22Rv1 (cell line): Measurements from ENCODE around the gene NEURL2.
A peak's percentile ranks its signal among the peaks of the same experiment; 100 is the strongest.

Source experiments
- H3K27ac ChIP-seq: fragments of 450-650 bp; 2 replicates; pipeline ENCODE4 v1.5.1; 2017
- ZFX ChIP-seq: fragments of 450-650 bp; IDR thresholded peaks from 2 replicates; pipeline ENCODE4 v1.6.1; 2017; ENCODE audit warnings: antibody characterized with exemption, borderline replicate concordance
- TF ChIP-seq, protein P1 (sequence below): fragments of 450-650 bp; IDR thresholded peaks from 2 replicates; pipeline ENCODE4 v1.5.1; 2017; ENCODE audit warnings: mild to moderate bottlenecking

The NEURL2 gene

DNA sequence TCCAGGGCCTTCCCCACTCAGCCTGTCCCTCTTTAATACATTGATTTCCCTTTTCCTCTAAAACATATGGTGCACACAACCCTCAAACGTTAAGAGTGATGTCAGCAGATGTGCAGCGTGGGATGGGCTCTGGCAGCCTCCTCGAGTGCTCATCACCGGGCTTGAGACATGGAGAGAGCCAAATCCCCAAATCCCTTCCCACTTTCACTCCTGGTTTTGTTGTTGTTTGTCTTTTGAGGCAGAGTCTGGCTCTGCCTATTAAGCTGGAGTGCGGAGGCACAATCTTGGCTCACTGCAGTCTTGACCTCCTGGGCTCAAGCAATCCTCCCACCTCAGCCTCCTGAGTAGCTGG is 26.8 kb upstream of the NEURL2 start:
- TF ChIP-seq ZFX = no peak
- TF ChIP-seq, protein P1, sequence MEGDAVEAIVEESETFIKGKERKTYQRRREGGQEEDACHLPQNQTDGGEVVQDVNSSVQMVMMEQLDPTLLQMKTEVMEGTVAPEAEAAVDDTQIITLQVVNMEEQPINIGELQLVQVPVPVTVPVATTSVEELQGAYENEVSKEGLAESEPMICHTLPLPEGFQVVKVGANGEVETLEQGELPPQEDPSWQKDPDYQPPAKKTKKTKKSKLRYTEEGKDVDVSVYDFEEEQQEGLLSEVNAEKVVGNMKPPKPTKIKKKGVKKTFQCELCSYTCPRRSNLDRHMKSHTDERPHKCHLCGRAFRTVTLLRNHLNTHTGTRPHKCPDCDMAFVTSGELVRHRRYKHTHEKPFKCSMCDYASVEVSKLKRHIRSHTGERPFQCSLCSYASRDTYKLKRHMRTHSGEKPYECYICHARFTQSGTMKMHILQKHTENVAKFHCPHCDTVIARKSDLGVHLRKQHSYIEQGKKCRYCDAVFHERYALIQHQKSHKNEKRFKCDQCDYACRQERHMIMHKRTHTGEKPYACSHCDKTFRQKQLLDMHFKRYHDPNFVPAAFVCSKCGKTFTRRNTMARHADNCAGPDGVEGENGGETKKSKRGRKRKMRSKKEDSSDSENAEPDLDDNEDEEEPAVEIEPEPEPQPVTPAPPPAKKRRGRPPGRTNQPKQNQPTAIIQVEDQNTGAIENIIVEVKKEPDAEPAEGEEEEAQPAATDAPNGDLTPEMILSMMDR = no peak
- no peak overlapping the region for H3K27ac ChIP-seq

DNA sequence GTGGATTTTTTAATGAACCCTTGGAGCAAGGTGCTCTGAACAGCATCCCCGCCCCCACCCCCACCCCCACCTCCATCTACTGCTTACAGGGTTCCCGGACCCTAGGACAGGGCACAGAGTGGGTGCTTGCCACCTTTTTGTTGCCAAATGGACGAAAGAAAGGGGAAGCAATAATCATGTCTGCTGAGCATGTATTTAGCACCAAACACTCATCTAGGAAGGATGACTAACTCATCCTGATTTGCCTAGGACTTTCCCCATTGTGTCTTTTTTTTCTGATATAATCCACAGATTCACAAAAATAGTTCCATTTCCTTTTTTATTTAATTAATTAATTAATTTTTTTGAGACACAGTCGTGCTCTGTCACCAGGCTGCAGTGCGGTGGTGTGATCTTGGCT is 22.1 kb upstream of the NEURL2 start:
- no peak for TF ChIP-seq ZFX
- H3K27ac ChIP-seq = no peak overlapping the region

DNA sequence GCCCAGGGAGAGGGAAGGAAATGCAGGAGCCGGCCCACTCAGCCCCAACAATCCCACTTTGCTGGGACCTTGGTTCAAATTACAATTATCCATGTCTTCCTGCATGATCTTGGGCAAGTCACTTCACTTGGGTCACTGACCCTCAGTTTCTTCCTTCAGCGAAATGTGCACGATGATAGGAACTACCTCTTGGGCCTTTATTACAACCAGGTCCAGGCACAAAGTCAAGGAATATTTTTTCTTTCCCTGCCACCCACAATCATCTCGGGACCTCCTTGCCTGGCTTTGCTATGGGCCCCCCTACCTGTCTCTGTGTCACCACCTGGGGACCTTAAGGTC is 21.3 kb upstream of the NEURL2 start:
- TF ChIP-seq ZFX = no peak
- TF ChIP-seq, protein P1 = no peak
- H3K27ac ChIP-seq = no peak overlapping the region

DNA sequence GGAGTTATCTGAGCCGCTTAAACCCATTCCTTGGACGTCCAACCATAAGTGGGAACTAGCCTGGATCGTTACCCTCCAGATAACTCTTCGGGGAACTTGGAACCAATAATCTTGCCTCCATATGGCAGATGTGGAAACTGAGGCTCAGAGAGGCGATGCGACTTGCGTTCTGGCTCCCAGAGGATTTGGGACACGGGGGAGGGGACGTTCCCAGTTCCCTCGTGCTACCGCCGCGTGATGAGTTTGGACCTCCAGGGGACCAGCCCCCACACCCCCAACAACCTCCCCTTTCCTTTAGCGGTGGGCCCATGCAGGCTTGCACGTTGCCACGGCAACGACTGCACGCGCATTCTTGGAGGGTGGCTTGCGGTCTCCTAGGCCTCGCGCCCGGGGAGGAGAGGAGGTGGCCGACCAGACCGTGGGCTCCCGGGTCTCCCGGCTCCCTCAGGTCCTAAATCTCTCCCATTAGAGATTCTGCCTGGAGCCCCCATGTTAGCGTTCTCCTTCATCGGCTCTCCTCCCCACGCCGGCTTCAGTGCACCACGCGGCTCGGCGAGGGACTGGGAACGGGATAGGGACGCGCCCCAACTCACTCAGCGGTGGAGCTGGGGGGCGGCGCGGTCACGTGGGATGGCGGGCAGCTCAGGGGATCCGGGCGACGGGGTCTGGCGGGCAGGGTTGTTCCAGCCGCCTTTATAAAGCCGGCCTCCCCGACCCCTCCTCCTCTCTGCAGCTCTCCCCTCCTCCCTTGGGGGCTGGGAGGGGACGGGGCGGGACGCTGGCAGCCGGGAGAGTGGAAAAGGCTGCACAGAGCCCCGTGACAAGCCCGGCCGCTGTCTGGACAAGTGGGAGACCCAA is 20.7 kb upstream of the NEURL2 start, which contains the start of gene PLTP:
TSS of gene PLTP (minus strand) at position 670 of the 858 bp plus-strand sequence. CDS start 703 bp downstream, outside the sequence.
- no peak for TF ChIP-seq ZFX
- TF ChIP-seq, protein P1 = no peak
- H3K27ac ChIP-seq = peak within 1 kb of the TSS; percentile 72

DNA sequence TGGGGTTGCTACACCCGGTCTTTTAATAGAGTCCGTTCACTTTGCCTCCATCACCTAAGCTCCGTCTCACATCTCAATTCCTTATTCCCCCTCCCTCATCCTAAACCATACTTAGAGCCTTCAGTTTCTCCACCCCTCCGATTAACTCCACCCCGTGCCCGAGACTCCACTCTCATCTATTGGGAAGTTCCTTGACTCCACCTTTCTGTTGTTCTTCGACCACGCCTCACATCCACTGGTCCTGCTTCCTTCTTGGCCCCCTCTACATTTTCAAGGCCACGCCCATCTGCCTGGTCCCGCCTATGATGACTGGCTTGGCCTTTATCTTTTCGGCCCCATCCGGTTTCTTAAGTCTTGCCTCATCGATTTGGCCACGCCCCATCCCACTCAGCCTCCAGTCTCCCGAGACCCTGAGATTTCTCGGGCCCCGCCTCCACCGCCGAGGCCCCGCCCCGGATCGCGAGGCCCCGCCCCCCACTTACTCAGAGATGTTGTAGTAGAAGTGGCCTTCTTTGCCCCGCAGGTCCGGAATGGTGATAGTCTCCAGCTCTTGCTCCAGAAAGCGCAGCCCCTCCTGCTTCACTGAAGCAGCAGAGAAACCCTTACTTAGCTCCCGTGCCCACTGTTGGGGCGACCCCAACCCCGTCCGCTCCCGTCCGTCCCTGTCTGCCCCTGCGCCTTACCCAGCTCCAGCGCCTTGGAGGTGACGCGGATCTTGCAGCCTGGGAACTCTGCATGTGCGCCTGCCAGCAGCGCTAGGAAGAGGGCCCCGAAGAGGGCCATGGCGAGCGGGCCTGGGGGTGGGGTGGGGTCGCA is 19.9 kb upstream of the NEURL2 start:
- TF ChIP-seq ZFX = no peak
- TF ChIP-seq, protein P1 = no peak
- peak overlapping the region; percentile 72 for H3K27ac ChIP-seq

DNA sequence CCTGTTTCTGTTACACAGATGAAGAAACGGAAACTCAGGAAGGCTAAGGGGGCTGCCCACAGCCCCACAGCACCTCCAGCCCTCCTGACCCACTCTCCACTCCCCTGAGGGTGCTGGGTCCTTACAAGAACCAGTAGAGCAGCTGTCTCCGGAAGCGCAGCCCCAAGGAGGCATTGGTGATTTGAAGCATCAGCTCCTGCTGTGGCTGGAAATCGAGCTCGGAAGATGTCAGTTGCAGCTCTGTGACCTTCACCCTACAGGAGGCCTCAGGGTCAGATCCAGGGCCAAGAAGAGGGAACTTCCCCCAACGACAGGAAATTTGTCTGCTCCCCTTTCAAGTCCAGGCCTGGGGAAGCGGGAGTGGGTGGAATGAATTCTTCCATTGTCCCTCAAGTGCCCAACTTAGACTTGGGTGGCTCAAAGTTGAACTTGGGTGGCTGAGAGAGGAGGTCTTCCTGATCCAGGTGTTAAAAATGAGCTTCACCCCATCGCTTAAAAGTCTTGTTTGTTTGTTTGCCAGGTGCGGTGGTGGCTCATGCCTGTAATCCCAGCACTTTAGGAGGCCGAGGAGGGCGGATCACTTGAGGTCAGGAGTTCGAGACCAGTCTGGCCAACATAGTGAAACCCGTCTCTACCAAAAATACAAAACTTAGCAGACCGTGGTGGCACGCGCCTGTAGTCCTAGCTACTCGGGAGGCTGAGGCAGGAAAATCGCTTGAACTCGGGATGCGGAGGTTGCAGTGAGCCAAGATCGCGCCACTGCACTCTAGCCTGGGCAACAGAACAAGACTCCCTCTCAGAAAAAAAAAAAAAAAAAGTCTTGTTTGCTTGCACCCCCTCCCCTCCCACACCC is 19.0 kb upstream of the NEURL2 start:
- H3K27ac ChIP-seq = peak overlapping the region; percentile 72

DNA sequence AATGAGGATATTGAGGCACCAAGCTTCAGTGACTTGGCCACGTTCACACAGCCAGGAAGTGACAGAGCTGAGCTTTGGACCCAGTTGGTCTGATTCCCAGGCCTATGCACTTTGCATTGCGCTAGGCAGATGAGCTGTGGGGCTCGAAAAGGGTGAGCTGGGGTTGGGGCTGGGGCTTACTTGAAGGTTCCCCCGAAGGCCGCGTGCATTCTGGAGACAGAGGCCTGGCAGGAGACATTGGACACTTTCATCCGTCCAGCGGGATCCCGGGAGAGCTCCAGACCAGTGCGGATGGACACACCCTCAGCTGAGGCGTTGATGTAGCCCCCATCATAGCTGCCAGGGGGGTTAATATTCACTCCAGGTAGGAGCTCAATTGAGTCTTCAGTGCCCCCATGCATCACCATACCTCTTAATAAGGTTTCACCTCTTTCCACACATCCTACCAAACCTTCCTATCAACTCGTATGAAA is 18.4 kb upstream of the NEURL2 start:
- H3K27ac ChIP-seq = no peak overlapping the region
- TF ChIP-seq, protein P1 = no peak
- no peak for TF ChIP-seq ZFX

More for the DNA sequence above, 19.0 kb upstream of the NEURL2 start:
- no peak for TF ChIP-seq ZFX
- TF ChIP-seq, protein P1 = no peak
